ENCODE results near the gene TCOF1.

TCOF1 gene

GRCh38 chr5:150431048-150431447 lies 73.6 kb downstream of the TCOF1 start:
- no peak for DNase-seq (ENCODE audit: low spot score)

DNA sequence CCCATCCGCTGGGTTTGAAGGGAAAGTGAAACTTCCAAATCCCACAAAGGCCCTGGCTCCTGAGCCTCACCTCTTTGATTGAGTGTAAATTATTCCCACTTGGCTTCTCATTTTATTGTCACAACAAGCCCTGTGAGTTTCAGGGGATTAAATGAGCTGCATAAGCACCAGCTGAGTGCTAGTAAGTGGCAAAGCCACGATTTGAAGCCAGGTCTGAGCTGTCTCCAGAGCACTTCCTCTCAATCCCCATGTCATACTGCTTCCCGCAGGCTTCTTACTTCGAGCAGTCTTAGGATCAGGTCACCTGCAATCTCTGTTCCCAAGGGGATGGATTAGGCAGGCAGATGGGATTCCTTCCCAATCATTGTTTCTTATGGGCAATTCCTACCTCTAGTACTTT lies 74.1 kb downstream of the TCOF1 start:
- DNase-seq (ENCODE audit: low spot score) = no peak

DNA sequence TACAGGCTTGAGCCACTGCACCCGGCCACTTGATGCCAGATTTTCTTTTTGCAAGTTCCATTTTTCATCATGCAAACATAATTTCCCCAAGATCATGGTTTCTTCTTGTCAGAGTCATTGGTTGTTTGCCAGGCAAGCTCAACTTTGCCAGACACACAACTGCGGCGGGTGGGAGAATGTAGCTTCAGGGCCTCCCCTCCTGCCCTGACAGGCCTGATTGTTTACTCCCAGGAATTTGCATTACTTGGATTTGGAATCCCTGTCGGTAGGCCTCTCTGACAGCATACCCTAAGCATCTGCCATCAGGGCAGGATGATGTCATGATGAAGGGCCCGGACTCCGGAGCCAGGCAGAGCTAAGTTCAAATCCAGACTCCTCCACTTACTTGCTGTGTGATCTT lies 77.0 kb downstream of the TCOF1 start:
- DNase-seq (ENCODE audit: low spot score) = no peak

GRCh38 chr5:150436141-150436680 lies 78.7 kb downstream of the TCOF1 start:
- DNase-seq (ENCODE audit: low spot score) = peak; percentile 76

GRCh38 chr5:150438873-150439546 lies 81.5 kb downstream of the TCOF1 start:
- peak; percentile 59 for DNase-seq (ENCODE audit: low spot score)

GRCh38 chr5:150440948-150441812 lies 83.7 kb downstream of the TCOF1 start:
- no peak for DNase-seq (ENCODE audit: low spot score)

GRCh38 chr5:150441813-150442698 lies 84.6 kb downstream of the TCOF1 start:
- no peak for DNase-seq (ENCODE audit: low spot score)

DNA sequence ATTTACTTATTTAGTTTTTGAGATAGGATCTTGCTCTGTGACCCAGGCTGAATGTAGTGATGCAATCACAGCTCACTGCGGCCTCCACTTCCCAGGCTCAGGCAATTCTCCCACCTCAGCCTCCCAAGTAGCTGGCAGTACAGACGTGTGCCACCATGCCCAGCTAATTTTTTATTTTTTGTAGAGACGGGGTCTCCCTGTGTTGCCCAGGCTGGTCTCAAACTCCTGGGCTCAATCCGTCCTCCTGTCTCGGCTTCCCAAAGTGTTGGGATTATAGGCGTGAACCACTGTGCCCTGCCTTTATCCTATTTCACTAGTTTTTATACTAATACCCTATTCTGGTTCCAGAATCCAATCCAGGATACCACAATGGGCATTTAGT lies 85.2 kb downstream of the TCOF1 start:
- no peak for DNase-seq (ENCODE audit: low spot score)

DNA sequence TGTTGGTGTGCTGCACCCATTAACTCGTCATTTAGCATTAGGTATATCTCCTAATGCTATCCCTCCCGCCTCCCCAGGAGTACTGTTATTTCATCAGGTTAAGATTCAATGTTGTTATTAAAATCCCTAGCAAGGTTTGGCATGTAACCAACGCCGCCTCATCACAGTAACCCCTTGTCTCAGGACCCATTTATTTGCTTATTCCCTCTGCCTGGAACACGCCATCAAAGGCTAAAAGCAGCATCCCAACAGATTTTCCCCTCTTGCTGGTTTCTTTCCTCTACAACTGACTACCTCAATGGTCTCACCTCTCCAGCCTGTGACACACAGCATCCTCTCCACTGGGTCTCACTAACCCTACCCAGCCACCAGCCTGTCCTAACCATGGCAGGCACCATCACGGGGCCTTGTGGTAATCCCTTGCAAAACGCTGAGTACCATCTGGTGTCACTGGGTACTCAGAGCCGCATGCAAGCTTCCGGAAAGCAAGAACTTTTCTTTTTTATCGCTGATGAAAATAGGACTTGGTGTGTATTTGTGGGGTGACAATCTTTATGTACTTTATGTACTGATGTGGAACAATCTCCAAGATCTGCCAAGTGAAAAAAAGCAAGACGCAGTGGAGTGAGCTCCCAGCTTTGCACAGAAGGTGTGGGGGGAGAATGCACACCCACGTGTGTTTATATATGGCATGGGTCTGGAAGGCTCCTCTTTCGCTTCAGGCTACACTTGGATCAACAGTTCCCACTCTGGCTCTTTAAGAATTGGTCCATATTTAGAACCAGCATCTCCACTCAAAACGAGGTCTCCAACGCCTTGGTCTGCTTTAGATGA lies 86.0 kb downstream of the TCOF1 start:
- DNase-seq (ENCODE audit: low spot score) = no peak

DNA sequence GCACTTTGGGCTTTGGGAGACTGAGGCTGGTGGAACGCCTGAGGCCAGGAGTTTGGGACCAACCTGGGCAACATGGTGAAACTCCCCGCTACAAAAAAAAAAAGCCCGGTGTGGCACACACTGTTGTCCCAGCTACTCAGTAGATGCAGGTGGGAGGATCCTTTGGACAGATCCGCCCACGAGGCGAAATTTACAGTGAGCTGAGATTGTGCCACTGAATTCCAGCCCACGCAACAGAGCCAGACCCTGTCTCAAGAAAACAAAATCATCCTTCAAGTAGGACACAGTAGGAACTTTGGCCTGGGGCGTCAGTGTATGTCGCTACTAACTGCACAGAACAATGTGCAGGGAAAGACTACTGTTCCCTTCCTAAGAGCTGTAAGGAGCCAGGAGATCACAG lies 87.3 kb downstream of the TCOF1 start:
- no peak for DNase-seq (ENCODE audit: low spot score)

DNA sequence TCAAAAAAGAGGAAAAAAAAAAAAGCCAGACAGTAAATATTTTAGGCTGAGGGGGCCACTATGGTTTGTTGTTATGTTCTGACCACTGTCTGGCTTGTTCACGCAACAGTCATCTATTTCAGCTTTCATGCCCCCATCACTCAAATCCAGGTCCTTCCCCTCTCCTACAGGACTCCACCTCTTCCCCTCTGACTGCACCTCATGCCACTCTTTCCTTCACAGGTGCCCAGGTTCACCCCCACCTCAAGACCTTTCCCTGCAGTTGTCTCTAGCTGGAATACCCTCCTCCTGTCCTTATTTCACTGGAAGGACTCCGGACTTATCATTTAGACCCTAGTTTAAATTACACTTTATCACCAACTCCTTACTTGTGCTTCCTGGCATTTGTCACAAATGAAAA lies 88.6 kb downstream of the TCOF1 start:
- no peak for DNase-seq (ENCODE audit: low spot score)

- DNase-seq (ENCODE audit: low spot score) = no peak
Observed at GRCh38 chr5:150446583-150446982, 89.1 kb downstream of the TCOF1 start.

- no peak for DNase-seq (ENCODE audit: low spot score)
Observed at GRCh38 chr5:150447188-150447587, 89.7 kb downstream of the TCOF1 start.

- DNase-seq (ENCODE audit: low spot score) = no peak
Observed at GRCh38 chr5:150448334-150448733, 90.8 kb downstream of the TCOF1 start.

- DNase-seq (ENCODE audit: low spot score) = no peak
Observed at GRCh38 chr5:150448952-150449516, 91.5 kb downstream of the TCOF1 start.
